Measurements from ENCODE around the gene AFMID. TPM values are rescaled to one million over a fixed set of nuclear protein-coding genes. Genes with fewer than 3 reads are reported as not detected.

AFMID gene
- total and polyA plus RNA-seq, 2 of the 13 experiments (the other 11 are each of a cell fraction or from before 2014, with no cell fraction given): 249 to 270 TPM

DNA sequence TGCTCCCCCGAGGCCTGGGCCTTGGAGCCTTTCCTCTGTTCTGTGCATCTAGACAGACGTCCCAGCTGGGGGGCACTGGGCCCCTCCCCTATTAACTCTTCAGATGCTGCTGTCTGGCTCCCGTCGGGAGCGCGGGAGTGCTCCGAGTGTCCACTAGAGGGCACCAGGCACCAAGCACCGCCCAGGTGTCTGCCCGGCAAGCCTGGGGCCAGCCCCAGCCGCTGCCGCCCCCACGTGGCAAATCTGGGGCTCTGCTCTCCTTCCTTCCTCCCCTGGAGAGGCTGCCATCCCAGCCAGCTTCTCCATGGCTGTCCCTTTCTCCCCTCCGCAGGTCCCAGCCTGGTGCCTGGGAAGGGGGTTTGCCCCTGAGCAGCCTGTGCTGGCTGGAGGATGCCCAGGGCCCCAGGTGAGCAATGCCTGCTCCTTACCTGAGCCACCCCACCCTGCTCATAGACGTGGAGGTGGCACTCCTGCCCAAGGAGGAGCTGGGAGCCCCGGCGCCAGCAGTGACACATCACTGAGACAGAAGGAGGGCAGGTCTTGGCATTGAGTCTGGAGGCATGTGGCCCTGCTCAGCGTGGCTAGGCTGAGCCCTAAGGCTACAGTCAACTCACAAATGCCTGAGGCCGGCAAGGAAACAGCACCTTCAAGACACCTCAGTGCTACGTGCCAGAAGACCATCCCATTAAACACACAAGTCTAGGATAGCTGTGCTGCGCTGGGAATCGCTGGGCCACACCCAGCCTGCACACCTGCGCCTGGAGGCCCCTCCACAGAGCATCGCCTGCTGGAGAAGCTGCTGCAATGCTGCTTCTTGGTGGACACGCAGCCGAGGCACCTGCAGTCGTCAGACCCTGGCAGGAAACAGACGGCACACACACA lies 64.0 kb downstream of the AFMID start (continued):
- TF ChIP-seq, protein P1, sequence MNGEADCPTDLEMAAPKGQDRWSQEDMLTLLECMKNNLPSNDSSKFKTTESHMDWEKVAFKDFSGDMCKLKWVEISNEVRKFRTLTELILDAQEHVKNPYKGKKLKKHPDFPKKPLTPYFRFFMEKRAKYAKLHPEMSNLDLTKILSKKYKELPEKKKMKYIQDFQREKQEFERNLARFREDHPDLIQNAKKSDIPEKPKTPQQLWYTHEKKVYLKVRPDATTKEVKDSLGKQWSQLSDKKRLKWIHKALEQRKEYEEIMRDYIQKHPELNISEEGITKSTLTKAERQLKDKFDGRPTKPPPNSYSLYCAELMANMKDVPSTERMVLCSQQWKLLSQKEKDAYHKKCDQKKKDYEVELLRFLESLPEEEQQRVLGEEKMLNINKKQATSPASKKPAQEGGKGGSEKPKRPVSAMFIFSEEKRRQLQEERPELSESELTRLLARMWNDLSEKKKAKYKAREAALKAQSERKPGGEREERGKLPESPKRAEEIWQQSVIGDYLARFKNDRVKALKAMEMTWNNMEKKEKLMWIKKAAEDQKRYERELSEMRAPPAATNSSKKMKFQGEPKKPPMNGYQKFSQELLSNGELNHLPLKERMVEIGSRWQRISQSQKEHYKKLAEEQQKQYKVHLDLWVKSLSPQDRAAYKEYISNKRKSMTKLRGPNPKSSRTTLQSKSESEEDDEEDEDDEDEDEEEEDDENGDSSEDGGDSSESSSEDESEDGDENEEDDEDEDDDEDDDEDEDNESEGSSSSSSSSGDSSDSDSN (CRISPR knock-in tag; IDR thresholded peaks at IDR 0.05): peak; percentile 61; the same call in 1 of the 2 replicates
- TF ChIP-seq, protein P2, sequence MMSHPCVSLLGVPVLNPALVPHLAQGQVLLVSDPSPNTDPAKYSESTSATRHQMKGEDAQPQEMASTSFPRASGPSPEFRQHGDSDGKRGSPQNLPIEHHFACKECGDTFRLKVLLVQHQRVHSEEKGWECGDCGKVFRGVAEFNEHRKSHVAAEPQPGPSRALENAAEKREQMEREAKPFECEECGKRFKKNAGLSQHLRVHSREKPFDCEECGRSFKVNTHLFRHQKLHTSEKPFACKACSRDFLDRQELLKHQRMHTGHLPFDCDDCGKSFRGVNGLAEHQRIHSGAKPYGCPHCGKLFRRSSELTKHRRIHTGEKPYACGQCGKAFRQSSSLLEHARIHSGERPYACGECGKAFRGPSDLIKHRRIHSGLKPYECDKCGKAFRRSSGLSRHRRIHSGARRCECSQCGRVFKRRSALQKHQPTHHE (CRISPR knock-in tag; IDR thresholded peaks at IDR 0.05; ENCODE audit: borderline replicate concordance): no peak
- TF ChIP-seq ZNF556 (CRISPR knock-in tag; IDR thresholded peaks at IDR 0.05; ENCODE audit: borderline replicate concordance): no peak
- peak; percentile 67; the same call in 1 of the 2 replicates for TF ChIP-seq STAT5B (CRISPR knock-in tag; IDR thresholded peaks at IDR 0.05)
- TF ChIP-seq MXD4 (CRISPR knock-in tag; IDR thresholded peaks at IDR 0.05): peak; percentile 82; the same call in 1 of the 2 replicates
- peak; percentile 64 for TF ChIP-seq SRSF1 (optimal IDR thresholded peaks at IDR 0.05; ENCODE audit: low read depth, low read length)
- TF ChIP-seq ZNF780A (CRISPR knock-in tag; IDR thresholded peaks at IDR 0.05): no peak
- TF ChIP-seq ZFP36 (IDR thresholded peaks at IDR 0.05; ENCODE audit: borderline replicate concordance, low read depth, low read length, partially characterized antibody): no peak
- TF ChIP-seq, protein P3, sequence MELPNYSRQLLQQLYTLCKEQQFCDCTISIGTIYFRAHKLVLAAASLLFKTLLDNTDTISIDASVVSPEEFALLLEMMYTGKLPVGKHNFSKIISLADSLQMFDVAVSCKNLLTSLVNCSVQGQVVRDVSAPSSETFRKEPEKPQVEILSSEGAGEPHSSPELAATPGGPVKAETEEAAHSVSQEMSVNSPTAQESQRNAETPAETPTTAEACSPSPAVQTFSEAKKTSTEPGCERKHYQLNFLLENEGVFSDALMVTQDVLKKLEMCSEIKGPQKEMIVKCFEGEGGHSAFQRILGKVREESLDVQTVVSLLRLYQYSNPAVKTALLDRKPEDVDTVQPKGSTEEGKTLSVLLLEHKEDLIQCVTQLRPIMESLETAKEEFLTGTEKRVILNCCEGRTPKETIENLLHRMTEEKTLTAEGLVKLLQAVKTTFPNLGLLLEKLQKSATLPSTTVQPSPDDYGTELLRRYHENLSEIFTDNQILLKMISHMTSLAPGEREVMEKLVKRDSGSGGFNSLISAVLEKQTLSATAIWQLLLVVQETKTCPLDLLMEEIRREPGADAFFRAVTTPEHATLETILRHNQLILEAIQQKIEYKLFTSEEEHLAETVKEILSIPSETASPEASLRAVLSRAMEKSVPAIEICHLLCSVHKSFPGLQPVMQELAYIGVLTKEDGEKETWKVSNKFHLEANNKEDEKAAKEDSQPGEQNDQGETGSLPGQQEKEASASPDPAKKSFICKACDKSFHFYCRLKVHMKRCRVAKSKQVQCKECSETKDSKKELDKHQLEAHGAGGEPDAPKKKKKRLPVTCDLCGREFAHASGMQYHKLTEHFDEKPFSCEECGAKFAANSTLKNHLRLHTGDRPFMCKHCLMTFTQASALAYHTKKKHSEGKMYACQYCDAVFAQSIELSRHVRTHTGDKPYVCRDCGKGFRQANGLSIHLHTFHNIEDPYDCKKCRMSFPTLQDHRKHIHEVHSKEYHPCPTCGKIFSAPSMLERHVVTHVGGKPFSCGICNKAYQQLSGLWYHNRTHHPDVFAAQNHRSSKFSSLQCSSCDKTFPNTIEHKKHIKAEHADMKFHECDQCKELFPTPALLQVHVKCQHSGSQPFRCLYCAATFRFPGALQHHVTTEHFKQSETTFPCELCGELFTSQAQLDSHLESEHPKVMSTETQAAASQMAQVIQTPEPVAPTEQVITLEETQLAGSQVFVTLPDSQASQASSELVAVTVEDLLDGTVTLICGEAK (IDR thresholded peaks at IDR 0.05): no peak
- TF ChIP-seq, protein P3 (CRISPR knock-in tag; IDR thresholded peaks at IDR 0.05): no peak
- TF ChIP-seq, protein P4, sequence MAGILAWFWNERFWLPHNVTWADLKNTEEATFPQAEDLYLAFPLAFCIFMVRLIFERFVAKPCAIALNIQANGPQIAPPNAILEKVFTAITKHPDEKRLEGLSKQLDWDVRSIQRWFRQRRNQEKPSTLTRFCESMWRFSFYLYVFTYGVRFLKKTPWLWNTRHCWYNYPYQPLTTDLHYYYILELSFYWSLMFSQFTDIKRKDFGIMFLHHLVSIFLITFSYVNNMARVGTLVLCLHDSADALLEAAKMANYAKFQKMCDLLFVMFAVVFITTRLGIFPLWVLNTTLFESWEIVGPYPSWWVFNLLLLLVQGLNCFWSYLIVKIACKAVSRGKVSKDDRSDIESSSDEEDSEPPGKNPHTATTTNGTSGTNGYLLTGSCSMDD (CRISPR knock-in tag; IDR thresholded peaks at IDR 0.05): no peak
- peak in 1 of 2 experiments; percentile 87; a peak in 2 of 4 replicates for TF ChIP-seq KLF16 (CRISPR knock-in tag; IDR thresholded peaks at IDR 0.05)
- TF ChIP-seq ZNF331 (CRISPR knock-in tag; IDR thresholded peaks at IDR 0.05): peak; percentile 58; the same call in 1 of the 2 replicates
- TF ChIP-seq ZNF737 (CRISPR knock-in tag; IDR thresholded peaks at IDR 0.05; ENCODE audit: borderline replicate concordance): no peak

All from HepG2 (cell line).